Liver (tissue), 9 donors: Measurements from ENCODE around the gene TUBB2A. TPM values are rescaled to one million over a fixed set of nuclear protein-coding genes. Genes with fewer than 3 reads are reported as not detected.
A peak's percentile ranks its signal among the peaks of the same experiment; 100 is the strongest.

Experiments used
- DNase-seq: peaks from one replicate; pipeline ENCODE4 v3.0.0-alpha.2; 2017; ENCODE audit warnings: low spot score
- H3K27ac ChIP-seq, 2 donors: one replicate each; pipeline ENCODE4 v1.7.0; 2013; ENCODE audit warnings: inconsistent platforms in 2 of 2, low read length in 2 of 2, control low read depth in 1 of 2, low read depth in 1 of 2, mild to moderate bottlenecking in 1 of 2
- H3K27me3 ChIP-seq, 4 donors: one replicate each; pipeline versions ENCODE4 v1.6.1 to v1.7.0; 2013; ENCODE audit warnings: low read length in 3 of 4, inconsistent platforms in 1 of 4, mild to moderate bottlenecking in 1 of 4, moderate library complexity in 1 of 4; ENCODE audit not compliant: control insufficient read depth in 4 of 4, insufficient read depth in 4 of 4
- H3K36me3 ChIP-seq, 4 donors: one replicate each; pipeline versions ENCODE4 v1.6.1 to v1.7.0; 2013; ENCODE audit warnings: low read length in 3 of 4, mild to moderate bottlenecking in 3 of 4, low read depth in 1 of 4, moderate library complexity in 1 of 4; ENCODE audit not compliant: control insufficient read depth in 4 of 4, insufficient read depth in 3 of 4
- H3K4me1 ChIP-seq, 4 donors: one replicate each; pipeline versions ENCODE4 v1.6.1 to v1.7.0; 2013; ENCODE audit warnings: low read length in 3 of 4, mild to moderate bottlenecking in 3 of 4, moderate library complexity in 1 of 4; ENCODE audit not compliant: control insufficient read depth in 4 of 4, insufficient read depth in 4 of 4
- H3K4me3 ChIP-seq, 3 donors: one replicate each; pipeline versions ENCODE4 v1.6.1 to v1.7.0; 2013; ENCODE audit warnings: low read length in 3 of 3, control low read depth in 1 of 3, low read depth in 1 of 3, mild to moderate bottlenecking in 1 of 3
- H3K9ac ChIP-seq, 2 donors: one replicate each; pipeline ENCODE4 v1.7.0; 2013; ENCODE audit warnings: low read length in 2 of 2, mild to moderate bottlenecking in 2 of 2, moderate library complexity in 2 of 2, control low read depth in 1 of 2, low read depth in 1 of 2
- H3K9me3 ChIP-seq, 4 donors: one replicate each; pipeline versions ENCODE4 v1.6.1 to v1.7.0; 2013; ENCODE audit warnings: low read length in 3 of 4; ENCODE audit not compliant: control insufficient read depth in 4 of 4
- CTCF ChIP-seq: fragments of 150-350 bp; IDR thresholded peaks from 2 replicates; pipeline ENCODE4 v1.5.1; 2017; ENCODE audit warnings: improper control_type of control experiment, low read depth, low read length; ENCODE audit not compliant: missing input control
- EGR1 ChIP-seq, 2 donors: IDR thresholded peaks; 2 replicates each; pipeline ENCODE4 v1.6.1; 2016 to 2018; ENCODE audit warnings: antibody characterized with exemption in 2 of 2, low read depth in 2 of 2
- FOXA1 ChIP-seq: IDR thresholded peaks from 2 replicates; pipeline ENCODE4 v1.6.1; 2016; ENCODE audit warnings: antibody characterized with exemption
- FOXA2 ChIP-seq: IDR thresholded peaks from 2 replicates; pipeline ENCODE4 v1.6.1; 2016; ENCODE audit warnings: antibody characterized with exemption
- GABPA ChIP-seq, 2 donors: IDR thresholded peaks in 1 of 2; conservative IDR thresholded peaks in 1 of 2; 2 replicates each; pipeline ENCODE4 v1.6.1; 2016; ENCODE audit warnings: antibody characterized with exemption in 2 of 2, mild to moderate bottlenecking in 1 of 2, moderate library complexity in 1 of 2
- HNF4A ChIP-seq, 2 donors: conservative IDR thresholded peaks; 2 replicates each; pipeline ENCODE4 v1.6.1; 2016; ENCODE audit warnings: antibody characterized with exemption in 2 of 2, mild to moderate bottlenecking in 2 of 2
- HNF4G ChIP-seq: IDR thresholded peaks from 2 replicates; pipeline ENCODE4 v1.6.1; 2016; ENCODE audit warnings: antibody characterized with exemption
- JUND ChIP-seq, 2 donors: IDR thresholded peaks; 2 replicates each; pipeline ENCODE4 v1.6.1; 2016; ENCODE audit warnings: antibody characterized with exemption in 2 of 2
- NR2F2 ChIP-seq: IDR thresholded peaks from 2 replicates; pipeline ENCODE4 v1.6.1; 2016; ENCODE audit warnings: antibody characterized with exemption
- RAD21 ChIP-seq, 2 donors: IDR thresholded peaks; 2 replicates each; pipeline ENCODE4 v1.6.1; 2016; ENCODE audit warnings: antibody characterized with exemption in 2 of 2, mild to moderate bottlenecking in 2 of 2
- REST ChIP-seq: IDR thresholded peaks from 2 replicates; pipeline ENCODE4 v1.6.1; 2016; ENCODE audit warnings: antibody characterized with exemption, mild to moderate bottlenecking
- RXRA ChIP-seq, 2 donors: IDR thresholded peaks; 2 replicates each; pipeline ENCODE4 v1.6.1; 2017 to 2018; ENCODE audit warnings: antibody characterized with exemption in 2 of 2, mild to moderate bottlenecking in 1 of 2
- SP1 ChIP-seq: IDR thresholded peaks from 2 replicates; pipeline ENCODE4 v1.6.1; 2018; ENCODE audit warnings: antibody characterized with exemption, mild to moderate bottlenecking
- TAF1 ChIP-seq: conservative IDR thresholded peaks from 2 replicates; pipeline ENCODE4 v1.6.1; 2016; ENCODE audit warnings: antibody characterized with exemption, mild to moderate bottlenecking
- YY1 ChIP-seq: IDR thresholded peaks from 2 replicates; pipeline ENCODE4 v1.6.1; 2016; ENCODE audit warnings: antibody characterized with exemption, mild to moderate bottlenecking
- WGBS: extraction: QIAGEN DNeasy Blood & Tissue Kit; methylation state at CpG from one replicate; pipeline ENCODE4 v1.1.7; 2013; 5-methylcytosine and 5-hydroxymethylcytosine counted together
- polyA plus RNA-seq, 2 donors: library from polyadenylated mRNA; stranded (reverse) in 1 of 2; unstranded in 1 of 2; fragments of 200-250 nt in 1 of 2; fragments of >200 nt in 1 of 2; fragmentation: Nextera tagmentation in 1 of 2; extraction: Ambion mirVana in 1 of 2; gene quantifications; one replicate each; pipeline versions ENCODE4 v1.2.1 to v1.2.3, GENCODE V29; 2013 to 2015
- total RNA-seq, 2 donors: library from RNA; depleted of rRNA; stranded (reverse); fragments of >200 nt; gene quantifications; one replicate each; pipeline ENCODE4 v1.2.3, GENCODE V29; 2014
- TF ChIP-seq, protein P1 (sequence below): IDR thresholded peaks from 2 replicates; pipeline ENCODE4 v1.6.1; 2016; ENCODE audit warnings: antibody characterized with exemption
- TF ChIP-seq, protein P2 (sequence below): IDR thresholded peaks from 2 replicates; pipeline ENCODE4 v1.6.1; 2016; ENCODE audit warnings: antibody characterized with exemption
- TF ChIP-seq, protein P3 (sequence below): IDR thresholded peaks from 2 replicates; pipeline ENCODE4 v1.6.1; 2016; ENCODE audit warnings: antibody characterized with exemption
- donor health status: healthy.
- donor health status: healthy.
- donor health status: healthy.
- donor health status: healthy.
- donor health status: healthy.

Gene TUBB2A
- total and polyA plus RNA-seq, 4 donors = 53.5 to 94.8 (median 88.1) TPM

- H3K27ac ChIP-seq = peak overlapping the region; percentile 94 to 96
- peak overlapping the region; percentile 75 to 87 (median 84) for H3K4me3 ChIP-seq
- TF ChIP-seq CTCF = no peak
- TF ChIP-seq YY1 = peak; percentile 11
- peak; percentile 96 to 97 for TF ChIP-seq HNF4A (conservative IDR thresholded peaks at IDR 0.05)
- TF ChIP-seq RAD21 (IDR thresholded peaks at IDR 0.05) = no peak
- TF ChIP-seq EGR1 (IDR thresholded peaks at IDR 0.05; ENCODE audit: low read depth in 2 of 2) = peak in 1 of 2 donors; percentile 16
- TF ChIP-seq HNF4G = peak; percentile 78
- TF ChIP-seq SP1 = peak; percentile 63
- TF ChIP-seq, protein P1, sequence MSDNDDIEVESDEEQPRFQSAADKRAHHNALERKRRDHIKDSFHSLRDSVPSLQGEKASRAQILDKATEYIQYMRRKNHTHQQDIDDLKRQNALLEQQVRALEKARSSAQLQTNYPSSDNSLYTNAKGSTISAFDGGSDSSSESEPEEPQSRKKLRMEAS = no peak
- peak; percentile 66 to 72 for TF ChIP-seq RXRA (IDR thresholded peaks at IDR 0.05)
- no peak for TF ChIP-seq FOXA2
- TF ChIP-seq JUND (IDR thresholded peaks at IDR 0.05) = no peak
- peak overlapping the region; percentile 89 to 93 for H3K9ac ChIP-seq
- no peak for DNase-seq
- no peaks in the 10 kb centered on the region for H3K9me3 ChIP-seq
- H3K4me1 ChIP-seq = peaks cover 6 to 49% (median 32%) of the 10 kb centered on the region in 4 donors
- H3K27me3 ChIP-seq = no peaks in the 10 kb centered on the region
- WGBS = 11% methylated on average over 19 of the region's 19 CpGs
- peaks cover 2 to 10% (median 4%) of the 10 kb centered on the region in 4 donors for H3K36me3 ChIP-seq
These were observed 38.2 kb downstream of the TUBB2A start for GRCh38 chr6:3119040-3119723.

DNA sequence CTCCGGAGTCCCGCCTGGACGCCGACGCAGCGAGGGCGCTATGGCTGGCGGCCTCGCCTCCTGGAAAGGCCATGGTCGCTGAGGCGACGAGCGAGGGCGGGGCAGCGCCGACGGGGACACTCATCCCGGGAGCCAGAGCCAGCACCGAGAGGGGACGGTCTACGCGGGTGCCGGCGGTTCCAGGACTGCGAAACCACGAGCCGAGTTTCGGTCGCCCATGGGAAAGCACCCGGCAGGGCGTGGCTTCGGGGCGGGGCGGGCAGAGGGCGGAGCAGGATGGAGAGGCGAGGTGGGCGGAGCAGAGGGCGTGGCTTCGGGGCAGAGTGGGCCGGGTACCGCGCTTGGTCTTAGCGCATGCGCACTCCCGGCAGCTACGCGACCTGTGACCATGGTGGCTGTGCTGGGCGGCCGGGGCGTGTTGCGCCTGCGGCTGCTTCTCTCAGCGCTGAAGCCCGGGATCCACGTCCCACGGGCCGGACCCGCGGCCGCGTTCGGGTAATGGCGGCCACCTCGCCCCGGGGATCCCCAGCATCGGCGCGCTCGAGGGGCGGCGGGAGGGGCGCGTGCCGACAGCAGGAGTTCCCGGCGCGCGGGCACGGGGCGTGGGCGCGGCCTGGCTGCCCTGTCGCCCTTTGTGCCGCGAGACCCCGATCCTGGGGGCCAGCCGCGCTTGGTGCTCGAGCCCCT, 38.8 kb downstream of the TUBB2A start, which contains the start of gene BPHL:
Gene BPHL (plus strand): TSS at position 359 of the 687 bp plus-strand sequence. CDS start 30 bp downstream, at position 389.
- peak; percentile 100 for DNase-seq
- no peaks in the 10 kb centered on the region for H3K27me3 ChIP-seq
- no peaks in the 10 kb centered on the region for H3K9me3 ChIP-seq
- under 1% methylated on average over 89 of the region's 89 CpGs for WGBS
- H3K9ac ChIP-seq = peak within 1 kb of the TSS; percentile 89 to 93
- peaks cover 3 to 13% (median 10%) of the 10 kb centered on the region in 4 donors for H3K36me3 ChIP-seq
- TF ChIP-seq CTCF (no peak), GABPA (IDR thresholded peaks at IDR 0.05 in 1 of 2, conservative IDR thresholded peaks at IDR 0.05 in 1 of 2) (peak in 1 of 2 donors; percentile 53), FOXA1 (peak; percentile 20), FOXA2 (no peak), HNF4G (no peak), TAF1 (no peak), HNF4A (conservative IDR thresholded peaks at IDR 0.05) (no peak), REST (peak; percentile 60), NR2F2 (no peak), RXRA (IDR thresholded peaks at IDR 0.05) (peak in 1 of 2 donors; percentile 44), JUND (IDR thresholded peaks at IDR 0.05) (no peak), YY1 (peak; percentile 93), SP1 (peak; percentile 82), EGR1 (IDR thresholded peaks at IDR 0.05; ENCODE audit: low read depth in 2 of 2) (peak; percentile 99 to 100), RAD21 (IDR thresholded peaks at IDR 0.05) (peak; percentile 13 to 43)
- TF ChIP-seq, protein P2, sequence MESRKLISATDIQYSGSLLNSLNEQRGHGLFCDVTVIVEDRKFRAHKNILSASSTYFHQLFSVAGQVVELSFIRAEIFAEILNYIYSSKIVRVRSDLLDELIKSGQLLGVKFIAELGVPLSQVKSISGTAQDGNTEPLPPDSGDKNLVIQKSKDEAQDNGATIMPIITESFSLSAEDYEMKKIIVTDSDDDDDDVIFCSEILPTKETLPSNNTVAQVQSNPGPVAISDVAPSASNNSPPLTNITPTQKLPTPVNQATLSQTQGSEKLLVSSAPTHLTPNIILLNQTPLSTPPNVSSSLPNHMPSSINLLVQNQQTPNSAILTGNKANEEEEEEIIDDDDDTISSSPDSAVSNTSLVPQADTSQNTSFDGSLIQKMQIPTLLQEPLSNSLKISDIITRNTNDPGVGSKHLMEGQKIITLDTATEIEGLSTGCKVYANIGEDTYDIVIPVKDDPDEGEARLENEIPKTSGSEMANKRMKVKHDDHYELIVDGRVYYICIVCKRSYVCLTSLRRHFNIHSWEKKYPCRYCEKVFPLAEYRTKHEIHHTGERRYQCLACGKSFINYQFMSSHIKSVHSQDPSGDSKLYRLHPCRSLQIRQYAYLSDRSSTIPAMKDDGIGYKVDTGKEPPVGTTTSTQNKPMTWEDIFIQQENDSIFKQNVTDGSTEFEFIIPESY = no peak
- TF ChIP-seq, protein P3, sequence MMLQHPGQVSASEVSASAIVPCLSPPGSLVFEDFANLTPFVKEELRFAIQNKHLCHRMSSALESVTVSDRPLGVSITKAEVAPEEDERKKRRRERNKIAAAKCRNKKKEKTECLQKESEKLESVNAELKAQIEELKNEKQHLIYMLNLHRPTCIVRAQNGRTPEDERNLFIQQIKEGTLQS = no peak
- TF ChIP-seq, protein P1 = peak; percentile 40
- peaks cover 6 to 47% (median 29%) of the 10 kb centered on the region in 4 donors for H3K4me1 ChIP-seq
- peak within 1 kb of the TSS; percentile 94 to 96 for H3K27ac ChIP-seq
- peak within 1 kb of the TSS; percentile 75 to 87 (median 84) for H3K4me3 ChIP-seq
